NAMALWA (cell line): ENCODE measurements around the gene TSC22D2.

Experiments
- DNase-seq: peaks from one replicate; pipeline ENCODE4 v3.0.0-alpha.2; 2015; ENCODE audit warnings: low spot score

Gene TSC22D2

DNA sequence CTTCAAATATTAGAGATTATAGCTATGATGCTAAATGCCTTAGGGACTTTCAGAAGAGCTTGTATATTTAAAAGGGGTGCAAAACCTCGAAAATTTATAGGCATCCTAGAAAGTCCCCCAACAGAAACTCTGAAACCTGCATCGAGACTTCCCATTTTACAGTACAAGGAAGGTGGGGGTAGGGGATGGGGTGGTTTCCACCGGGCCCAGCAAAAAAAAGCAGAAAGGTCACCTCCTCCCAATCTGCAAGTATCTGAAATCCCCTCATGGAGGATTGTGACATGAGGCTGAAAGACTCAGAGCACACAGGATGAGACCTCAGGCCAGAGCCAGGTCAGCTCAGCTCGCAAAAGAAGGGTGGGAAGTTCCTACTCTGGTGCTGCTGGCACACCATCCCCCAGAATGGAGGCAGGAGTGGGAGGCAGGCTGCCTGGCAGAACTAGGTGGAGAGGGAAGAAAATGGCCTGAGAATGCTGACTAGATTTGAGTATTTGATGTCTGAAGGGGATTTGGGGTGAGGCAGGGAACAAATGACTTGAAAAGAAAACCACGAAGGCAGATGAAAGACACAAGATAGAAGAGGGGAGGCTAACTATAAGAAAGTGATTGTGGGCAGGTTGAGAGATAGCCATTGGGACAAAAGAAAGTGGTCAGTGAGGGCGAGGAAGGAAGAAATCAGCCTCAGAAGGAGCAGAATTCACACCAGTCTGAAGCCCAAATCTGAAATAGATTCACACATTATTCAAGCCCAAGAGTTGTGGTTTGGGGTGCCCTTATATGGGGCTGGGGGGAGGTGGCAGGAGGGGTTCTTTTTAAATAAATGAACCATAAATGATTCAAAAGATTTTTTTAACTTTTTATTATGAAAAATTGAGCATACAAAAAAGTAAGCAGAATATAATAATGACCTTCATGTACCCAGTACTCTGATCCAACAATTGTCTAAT, 22.5 kb upstream of the TSC22D2 start:
- DNase-seq, result no peak

DNA sequence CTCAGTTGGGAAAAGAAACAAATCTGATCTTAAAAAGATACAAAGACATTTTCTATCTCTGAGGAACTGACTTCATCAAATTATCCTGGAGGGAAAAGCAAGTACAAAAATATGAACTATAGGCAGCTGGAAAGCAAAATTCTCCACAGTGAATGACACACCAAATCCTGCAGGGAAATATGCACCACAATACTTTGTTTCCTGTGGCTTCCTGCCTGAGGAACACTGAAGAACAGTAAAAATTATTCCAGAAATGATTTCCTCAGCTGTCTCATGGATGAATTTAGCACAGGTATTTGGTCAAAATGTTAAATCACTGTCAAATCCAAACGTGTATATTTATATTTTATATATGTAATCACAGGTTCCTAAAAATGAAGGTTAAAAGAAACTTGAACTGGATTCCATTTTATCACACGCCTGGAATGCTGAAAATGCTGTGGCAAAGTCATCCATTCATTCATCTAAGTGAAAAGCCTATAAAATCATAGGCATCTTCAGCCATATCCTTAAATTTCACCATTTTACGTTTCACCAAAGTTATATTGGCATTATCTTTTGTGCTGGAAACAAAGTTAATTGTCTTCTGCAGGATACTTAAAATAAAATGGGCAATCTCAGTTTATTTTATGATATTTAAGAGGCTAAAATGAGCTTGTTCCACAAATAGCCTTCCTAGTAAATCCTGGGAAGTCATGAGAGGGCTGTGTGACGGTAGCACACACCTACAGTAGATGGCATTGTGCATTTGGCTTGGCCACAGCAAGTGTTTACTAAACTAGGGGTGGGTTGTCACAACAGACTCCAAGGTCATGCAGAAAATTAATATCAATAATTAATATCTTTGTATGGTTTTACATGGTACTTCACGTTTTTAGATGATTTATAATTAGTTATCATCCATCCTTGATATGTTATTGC, 19.3 kb upstream of the TSC22D2 start:
- no peak for DNase-seq

DNA sequence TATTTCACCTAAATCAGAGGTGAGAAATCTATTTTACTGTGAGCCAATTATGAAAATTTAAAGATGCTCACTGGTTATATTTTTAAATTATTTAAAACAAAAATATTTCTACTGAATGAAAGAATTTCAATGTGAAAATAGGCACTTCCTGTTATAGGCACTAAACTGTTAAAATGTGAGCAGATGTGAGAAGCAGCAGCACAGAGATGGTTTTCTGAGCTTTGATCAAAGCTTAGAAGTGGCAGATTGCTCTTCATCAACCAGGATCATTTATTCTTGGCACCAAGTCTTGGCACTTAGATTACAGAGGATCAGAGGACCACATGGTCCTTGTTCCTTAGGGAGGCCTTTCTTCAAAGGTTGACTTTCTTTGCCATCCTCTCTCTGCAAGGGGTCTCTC, 18.0 kb upstream of the TSC22D2 start:
- no peak for DNase-seq

DNA sequence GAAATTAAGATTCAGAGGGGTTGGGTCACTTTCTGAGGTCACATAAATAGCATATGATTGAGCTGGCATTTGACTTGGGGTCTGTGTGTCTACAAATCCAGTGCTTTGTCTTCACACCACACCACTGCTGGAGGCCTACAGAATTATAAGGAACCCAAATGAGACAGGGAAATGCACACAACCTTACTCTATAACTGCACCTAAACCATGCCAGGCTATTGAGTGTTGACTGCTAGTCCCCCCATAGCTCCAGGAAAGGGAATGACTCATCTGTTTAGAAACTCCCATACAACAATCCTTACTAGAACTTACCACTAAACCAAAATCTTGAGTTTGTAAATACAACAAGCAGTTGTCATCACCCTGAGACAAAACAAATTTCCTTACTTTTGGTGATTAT, 16.9 kb upstream of the TSC22D2 start:
- DNase-seq, result no peak

DNA sequence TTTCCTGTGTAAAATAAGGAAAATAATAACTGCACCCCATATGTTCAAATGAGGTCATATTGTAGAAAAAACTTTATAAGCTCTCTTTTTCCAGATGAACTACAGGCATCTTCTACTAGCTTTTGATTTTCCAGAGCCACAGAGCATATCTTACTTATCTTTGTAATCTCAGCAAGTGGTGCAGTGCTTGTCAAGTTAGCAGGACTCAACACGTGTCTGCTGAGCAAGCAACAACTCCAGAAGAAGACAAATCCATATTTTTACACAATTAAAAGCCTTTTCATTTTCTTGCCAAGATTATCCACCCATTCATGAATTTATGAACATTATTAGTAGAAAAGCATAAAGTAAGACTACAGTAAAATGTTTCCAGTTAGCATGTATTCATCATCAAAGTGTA, 14.4 kb upstream of the TSC22D2 start:
- DNase-seq, result no peak

DNA sequence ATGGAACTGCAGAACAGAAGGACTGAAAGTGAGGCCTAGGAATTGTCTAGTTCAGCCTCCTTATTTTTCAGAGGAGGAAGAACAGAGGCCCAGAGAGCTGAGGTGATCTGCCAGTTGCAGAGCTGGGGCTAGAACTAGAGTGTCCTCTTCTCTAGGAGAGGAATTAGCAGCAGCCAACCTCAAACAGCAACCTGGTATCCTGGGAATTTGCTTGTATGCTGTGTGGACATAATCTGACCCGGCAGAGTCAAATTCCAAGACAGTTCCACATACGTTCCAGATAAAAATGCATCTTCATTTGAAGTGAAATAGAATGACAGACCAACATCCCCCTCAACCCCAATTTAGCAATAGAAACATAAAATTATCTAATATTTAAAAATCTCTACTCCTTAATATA, 13.5 kb upstream of the TSC22D2 start:
- DNase-seq, result no peak

DNA sequence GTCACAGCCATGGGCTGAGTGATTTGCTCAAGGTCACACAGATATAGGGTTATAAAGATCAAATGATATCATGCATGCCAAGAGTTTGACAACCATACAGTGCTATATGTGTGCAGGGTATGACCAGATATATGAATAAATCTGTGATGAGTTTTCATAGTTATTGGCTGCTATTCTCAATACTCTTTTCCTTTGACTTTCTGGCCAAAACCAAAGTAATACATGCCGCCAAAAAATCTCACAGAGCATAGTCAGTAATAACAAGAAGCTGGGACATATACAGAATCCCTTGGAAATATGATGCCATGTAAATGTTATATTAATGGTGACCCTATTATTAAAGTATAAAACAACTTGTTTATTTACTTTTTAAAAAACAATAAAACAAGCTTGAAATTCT, 11.6 kb upstream of the TSC22D2 start:
- DNase-seq, result no peak

DNA sequence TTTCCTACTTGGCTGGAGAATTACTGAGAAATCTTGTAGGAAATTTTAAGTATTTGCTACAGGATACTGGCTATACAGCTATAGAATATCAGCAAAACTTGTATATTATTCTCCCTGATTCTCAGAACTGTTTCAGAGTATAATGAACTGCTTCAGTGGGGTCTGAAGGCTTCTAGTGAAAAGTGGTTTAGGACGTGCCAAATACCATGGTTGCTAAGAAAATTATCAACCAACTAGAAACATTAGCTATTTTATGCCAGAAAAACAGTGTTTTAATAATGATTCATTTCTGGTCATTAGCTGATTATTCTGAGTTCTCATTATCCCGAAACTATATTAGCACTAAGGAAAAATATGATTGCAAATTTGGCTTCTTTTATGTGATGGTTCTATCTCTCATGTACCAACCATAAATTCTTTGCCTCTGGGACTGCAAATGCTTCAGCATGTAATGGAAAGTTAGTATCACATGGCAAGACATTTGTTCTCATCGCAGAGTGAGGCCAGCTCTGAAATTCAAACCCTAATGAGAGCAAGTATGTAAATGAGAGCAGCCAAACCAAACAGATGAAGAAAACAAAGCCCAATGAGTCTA, 11.0 kb upstream of the TSC22D2 start:
- no peak for DNase-seq

DNA sequence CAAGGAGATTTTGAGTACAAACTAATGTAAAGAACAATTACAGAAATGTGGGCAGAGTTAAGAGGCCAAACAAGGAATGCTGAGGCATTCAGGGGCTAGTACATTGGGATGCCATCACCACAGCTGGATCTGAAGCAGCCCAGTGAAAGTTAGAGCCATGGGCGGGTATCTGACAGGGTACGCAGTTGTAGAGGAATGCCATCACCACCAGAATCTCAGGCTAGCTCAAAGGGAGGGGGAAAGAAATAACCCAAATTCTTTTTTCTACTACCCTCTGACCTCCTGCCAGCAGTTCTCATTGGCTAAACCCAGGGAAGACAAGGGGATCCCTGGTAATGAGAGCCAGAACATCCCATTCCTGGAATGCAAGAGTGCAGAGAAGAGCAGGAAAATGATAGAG, 9.0 kb upstream of the TSC22D2 start:
- DNase-seq, result no peak

DNA sequence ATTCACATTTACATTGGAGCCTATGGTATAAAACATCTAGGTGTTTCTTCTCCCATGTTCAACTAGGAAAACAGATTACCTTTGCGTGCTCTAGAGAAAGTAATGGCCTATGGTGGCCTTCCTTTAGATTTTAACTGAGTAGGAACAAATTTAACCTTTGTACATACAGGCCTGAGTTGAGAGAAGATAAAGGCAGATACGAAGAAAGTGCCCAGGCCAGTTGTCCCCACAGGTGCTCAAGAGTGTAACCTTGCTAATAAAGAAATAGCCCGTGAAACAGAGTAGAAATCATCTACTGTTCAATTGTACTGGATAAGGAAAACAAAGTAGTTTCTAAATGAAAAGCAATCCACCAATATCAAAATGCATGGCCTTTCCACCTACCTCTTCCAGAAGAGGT, 6.8 kb upstream of the TSC22D2 start:
- no peak for DNase-seq

DNA sequence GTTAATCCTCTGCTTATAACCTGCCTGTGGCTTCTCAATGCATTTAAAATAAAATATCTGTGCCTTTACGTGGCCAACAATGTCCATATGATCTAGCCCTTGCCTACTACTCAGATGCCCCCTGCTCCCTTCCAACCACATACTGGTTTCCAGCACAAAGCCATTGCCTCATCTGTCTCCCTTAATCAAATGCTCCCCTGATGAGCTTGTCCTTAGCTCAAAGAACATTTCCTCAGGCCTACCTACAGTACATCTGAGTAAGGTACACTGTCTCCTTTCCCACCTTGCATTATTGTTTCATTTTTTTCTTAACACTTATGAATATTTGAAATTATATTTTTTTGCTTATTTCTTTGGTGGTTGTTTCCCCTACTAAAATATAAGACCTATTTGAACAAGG, 5.9 kb upstream of the TSC22D2 start:
- DNase-seq, result no peak

DNA sequence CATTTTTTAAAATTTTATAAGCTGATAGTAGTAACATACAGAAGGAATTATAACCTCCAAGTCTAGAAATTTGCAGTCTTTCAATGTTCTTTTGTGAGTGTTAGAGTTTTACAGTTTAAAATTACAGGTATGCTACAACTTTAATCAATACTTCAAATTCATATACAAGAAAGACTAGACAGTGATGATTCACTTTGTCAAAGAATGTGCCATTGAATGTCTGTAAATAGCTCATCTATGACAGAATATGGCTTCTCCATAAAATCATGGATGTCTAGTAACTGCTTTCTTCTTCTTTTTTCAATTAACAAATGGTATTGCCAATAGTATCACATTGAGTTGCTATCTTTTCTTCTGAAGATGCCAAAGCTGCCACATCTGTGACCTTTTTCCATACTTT, 4.1 kb upstream of the TSC22D2 start:
- no peak for DNase-seq

DNA sequence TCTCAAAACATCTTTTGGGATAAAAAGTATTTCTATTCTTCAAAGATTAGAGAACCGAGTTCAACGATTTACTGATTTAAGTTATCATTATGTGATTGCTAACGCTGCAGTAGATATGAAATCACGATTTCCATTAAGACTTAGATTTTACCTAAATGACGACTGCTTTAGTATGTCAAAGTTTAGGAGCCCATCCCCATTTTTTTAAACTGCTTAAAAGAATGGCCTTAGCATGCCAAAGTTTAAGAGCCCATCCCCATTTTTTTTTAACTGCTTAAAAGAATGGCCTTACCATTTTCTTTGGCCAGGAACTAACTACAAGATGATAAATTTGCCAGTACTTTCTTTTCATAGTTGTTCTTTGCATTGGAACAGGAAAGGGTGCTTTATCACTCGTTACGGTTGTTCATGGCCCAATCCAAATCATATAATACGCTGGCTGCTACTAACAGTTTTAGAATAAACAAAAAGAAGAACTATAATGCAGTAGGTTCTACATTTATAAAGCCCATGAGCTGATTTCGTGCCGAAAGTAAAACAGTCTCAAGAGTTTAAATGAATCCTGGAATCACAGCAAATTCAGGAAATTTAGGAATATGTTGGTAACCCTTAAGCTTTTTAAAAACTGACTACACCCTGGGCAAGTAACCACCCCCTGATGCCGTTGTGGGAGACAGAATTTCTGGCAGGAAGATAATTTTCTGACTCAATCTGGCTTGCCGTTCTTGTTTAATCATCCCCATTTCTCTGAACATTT, 869 bp upstream of the TSC22D2 start:
- DNase-seq, result no peak

DNA sequence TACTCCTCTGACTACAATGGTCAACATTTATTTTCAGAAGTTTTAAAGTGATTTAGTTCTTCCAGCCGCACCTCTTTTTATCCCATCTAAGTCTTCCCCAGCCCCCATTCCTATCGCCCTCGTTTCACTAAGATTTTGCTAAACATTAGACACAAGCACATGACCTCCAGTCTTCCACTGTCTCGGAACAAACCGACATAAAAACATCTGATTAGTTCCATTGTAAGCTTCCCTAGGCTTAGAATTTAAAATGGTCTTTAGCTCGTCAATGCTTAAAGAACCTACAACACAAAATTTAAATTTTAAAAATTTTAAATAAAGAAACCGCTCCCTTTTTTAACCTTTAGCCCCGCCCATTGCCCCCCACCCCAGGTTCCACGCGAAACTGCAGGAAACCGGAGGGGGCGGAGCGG, 284 bp upstream of the TSC22D2 start:
- DNase-seq, result no peak

DNA sequence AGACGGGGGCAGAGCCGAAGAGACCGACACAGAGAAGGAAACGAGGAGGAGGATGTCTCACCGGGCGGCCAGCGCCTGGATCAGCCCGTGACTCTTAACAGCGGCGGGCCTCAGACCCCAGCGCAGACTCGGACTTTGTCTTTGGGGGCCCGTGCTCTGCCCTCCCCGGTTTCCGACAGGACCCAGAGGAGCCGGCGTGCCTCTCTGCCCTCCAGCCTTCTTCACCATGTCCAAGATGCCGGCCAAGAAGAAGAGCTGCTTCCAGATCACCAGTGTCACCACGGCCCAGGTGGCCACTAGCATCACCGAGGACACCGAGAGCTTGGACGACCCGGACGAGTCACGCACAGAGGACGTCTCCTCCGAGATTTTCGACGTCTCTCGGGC, 1.0 kb downstream of the TSC22D2 start:
- no peak for DNase-seq

DNA sequence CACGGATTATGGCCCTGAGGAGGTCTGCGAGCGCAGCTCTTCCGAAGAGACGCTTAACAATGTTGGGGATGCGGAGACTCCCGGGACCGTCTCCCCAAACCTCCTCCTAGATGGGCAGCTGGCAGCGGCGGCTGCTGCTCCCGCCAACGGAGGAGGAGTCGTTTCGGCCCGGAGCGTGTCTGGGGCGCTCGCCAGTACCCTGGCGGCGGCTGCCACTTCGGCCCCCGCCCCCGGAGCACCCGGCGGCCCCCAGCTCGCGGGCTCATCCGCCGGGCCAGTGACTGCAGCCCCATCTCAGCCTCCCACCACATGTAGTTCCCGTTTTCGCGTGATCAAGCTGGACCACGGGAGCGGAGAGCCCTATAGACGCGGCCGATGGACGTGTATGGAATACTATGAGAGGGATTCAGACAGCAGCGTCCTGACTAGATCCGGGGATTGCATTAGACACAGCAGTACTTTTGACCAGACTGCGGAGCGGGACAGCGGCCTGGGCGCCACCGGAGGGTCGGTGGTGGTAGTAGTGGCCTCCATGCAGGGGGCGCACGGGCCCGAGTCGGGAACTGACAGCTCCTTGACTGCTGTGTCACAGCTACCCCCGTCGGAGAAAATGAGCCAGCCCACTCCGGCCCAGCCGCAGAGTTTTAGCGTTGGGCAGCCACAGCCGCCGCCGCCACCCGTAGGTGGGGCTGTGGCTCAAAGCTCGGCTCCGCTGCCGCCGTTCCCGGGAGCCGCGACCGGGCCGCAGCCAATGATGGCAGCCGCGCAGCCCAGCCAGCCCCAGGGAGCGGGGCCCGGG, 1.6 kb downstream of the TSC22D2 start:
- peak; percentile 91 for DNase-seq

DNA sequence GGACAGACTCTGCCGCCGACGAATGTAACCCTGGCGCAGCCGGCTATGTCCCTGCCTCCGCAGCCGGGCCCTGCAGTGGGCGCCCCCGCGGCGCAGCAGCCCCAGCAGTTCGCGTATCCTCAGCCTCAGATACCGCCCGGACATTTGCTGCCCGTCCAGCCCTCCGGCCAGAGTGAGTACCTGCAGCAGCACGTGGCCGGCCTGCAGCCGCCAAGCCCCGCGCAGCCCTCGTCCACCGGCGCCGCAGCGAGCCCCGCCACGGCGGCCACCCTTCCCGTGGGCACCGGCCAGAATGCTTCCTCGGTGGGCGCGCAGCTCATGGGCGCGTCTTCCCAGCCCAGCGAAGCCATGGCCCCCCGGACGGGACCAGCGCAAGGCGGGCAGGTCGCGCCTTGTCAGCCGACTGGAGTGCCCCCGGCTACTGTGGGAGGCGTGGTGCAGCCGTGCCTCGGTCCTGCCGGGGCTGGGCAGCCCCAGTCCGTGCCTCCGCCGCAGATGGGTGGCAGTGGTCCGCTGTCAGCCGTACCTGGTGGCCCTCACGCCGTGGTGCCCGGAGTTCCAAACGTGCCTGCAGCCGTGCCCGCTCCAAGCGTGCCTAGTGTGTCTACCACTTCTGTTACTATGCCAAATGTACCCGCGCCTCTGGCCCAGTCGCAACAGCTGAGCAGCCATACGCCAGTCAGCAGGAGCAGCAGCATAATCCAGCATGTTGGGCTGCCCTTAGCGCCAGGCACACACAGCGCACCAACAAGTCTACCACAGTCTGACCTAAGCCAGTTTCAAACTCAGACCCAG, 2.4 kb downstream of the TSC22D2 start:
- DNase-seq, result peak; percentile 67

DNA sequence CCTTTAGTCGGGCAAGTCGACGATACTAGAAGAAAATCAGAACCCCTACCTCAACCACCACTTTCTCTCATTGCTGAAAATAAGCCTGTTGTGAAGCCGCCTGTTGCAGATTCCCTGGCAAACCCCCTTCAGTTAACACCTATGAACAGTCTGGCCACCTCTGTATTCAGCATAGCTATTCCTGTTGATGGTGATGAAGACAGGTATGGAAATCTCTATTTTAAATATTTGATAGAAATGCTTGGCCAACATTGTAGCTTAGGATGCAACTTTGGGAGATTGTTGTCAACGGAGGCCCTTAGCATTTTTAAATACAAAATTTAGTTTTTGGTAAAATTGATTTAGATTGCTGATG, 3.0 kb downstream of the TSC22D2 start:
- DNase-seq, result no peak

DNA sequence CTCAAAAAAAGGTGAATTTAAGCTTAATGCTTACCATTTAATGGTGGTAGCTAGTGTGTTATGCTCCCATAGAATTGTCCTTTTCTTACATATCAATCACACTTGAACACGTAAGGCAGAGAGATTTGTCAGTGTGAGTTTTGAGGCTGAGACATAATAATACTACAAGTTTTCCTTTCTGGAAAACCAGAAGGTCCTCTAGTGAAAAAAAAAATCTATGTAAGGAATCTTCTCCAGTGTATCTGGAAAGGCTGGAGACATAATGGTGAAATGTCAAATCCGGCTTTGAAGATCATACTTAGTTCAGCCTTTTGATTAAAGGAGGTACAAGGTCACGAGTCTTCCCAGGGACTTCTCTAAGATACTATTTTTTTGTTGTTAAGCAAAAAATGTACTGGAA, 3.4 kb downstream of the TSC22D2 start:
- DNase-seq, result peak; percentile 33

DNA sequence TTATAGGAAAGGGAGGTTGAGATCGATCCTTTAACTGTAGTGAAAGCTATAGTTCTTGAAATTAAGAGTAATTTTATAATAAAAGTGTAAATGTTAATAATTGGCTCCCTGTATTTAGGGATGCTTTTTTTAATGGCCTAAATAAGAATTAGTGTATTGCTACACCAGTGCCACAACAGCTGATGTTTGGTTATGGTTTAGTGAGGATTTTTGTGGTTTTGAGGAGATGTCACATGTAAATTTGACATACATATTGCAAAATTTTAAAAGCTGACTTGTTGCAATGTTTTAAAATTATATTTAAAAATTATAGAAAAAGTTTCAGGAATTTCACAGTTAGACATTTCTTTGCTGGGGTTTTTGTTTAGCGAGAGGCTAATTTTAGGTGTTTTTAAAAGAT, 3.9 kb downstream of the TSC22D2 start:
- peak; percentile 18 for DNase-seq
